HG02852 (cell line): Measurements from ENCODE around the gene BCAR3.
A peak's percentile ranks its signal among the peaks of the same experiment; 100 is the strongest.

Experiments used
- ATAC-seq: cut with Tn5 transposase; IDR thresholded peaks from one replicate; pipeline ENCODE4 v1.9.1; 2021; ENCODE audit warnings: mild to moderate bottlenecking, moderate library complexity; ENCODE audit not compliant: unreplicated experiment

Gene BCAR3

DNA sequence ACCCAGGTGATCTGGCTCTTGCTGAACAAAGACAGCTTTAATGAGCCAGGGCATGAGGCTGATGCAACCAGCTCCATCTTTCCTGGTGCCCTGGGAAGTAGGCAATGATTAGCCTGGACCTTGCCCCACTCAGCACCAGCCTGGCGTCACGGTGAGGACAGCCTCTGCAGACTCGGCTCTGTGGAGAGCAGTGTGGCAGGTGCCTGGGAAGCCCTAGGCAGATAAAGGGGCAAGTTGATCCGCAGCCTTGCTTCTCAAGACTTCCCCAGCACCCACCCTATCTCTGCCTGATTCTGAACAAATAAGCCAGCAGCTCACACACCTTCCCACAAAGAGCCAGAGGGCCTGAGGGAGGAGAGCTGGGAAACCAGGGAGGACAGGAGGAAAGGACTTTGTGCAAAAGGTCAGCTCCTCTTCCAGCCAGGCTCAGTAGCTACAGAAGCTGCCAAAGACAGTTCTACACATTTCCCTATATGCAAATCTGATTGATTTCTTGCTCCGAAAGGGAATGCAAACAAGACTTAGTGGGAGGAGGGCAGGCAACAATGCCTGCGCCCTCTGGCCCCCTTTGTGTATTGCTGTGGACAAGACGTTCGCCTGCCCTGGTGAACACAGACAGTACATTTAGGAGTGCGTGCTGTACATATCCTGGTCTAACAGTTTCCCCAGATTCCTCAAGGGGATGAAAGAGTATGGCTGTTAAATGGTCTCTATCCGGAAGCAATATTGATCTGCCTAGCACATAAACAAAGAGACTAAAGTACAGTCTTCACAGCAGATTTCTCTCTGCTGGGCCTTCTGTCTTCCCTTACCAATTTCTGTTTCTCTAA lies 63.8 kb downstream of the BCAR3 start:
- no peak for ATAC-seq

GRCh38 chr1:93616996-93617669 lies 64.5 kb downstream of the BCAR3 start:
- no peak for ATAC-seq

DNA sequence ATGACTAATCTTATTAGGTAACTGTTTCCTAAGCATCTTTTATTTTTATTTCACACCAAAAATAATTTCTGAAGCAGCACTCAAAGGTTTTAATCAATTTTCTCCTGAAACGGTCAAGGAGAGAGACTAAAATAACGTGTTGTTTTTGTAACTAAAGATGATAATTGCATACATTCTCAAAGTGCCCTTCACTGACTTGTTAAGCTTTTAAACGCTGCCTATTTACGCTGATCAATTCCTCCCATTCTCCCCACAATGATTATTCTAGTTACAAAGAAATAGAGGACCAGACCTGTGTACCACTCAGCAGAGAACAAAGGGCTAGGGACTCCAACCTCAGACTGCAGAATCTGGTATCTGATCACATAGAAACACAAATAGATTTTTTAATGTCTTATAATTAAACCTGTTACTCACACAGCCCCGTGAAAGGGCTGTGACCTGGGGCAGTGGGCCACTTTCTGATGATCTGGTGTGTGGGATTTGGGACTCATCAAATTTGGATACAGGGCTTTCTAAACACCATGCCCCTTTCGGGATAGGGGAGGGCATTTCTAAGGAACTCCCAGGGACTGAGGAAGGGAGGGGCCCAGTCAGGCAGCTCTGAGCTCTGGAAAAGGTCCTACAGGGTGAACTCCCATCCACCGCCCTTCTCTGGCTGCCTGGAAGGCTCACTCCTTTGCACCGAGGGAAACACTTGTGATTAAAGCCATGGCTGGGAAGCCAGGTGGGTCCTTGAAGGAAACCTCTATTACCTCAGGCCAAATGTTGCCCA lies 65.2 kb downstream of the BCAR3 start:
- no peak for ATAC-seq

GRCh38 chr1:93615582-93616150 lies 66.0 kb downstream of the BCAR3 start:
- peak; percentile 70 for ATAC-seq

- peak; percentile 62 for ATAC-seq
Measured at GRCh38 chr1:93614986-93615581, 66.6 kb downstream of the BCAR3 start.

- no peak for ATAC-seq
Measured at GRCh38 chr1:93614541-93614940, 67.1 kb downstream of the BCAR3 start.

GRCh38 chr1:93613898-93614297 lies 67.7 kb downstream of the BCAR3 start:
- ATAC-seq = no peak

DNA sequence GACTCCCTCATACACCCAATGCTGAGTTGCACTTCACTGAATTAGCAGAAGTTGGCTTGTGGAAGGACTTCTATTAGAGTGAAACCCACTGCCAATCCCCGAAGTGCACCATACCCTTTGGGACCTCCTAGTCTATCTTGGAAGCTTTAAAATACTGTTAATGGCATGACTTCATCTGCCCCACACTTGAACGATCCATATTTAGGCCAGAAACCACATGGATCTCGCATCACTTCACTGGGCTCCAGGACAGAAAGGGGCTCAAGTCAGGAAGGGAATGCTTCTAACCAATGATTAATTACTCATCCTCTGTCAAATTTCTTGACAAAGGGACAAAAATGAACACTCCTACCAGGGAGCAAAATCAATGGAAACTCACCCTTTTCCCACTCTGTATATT lies 69.1 kb downstream of the BCAR3 start:
- no peak for ATAC-seq

GRCh38 chr1:93611668-93612067 lies 70.0 kb downstream of the BCAR3 start:
- ATAC-seq = no peak

- no peak for ATAC-seq
Measured at GRCh38 chr1:93609536-93609935, 72.1 kb downstream of the BCAR3 start.

DNA sequence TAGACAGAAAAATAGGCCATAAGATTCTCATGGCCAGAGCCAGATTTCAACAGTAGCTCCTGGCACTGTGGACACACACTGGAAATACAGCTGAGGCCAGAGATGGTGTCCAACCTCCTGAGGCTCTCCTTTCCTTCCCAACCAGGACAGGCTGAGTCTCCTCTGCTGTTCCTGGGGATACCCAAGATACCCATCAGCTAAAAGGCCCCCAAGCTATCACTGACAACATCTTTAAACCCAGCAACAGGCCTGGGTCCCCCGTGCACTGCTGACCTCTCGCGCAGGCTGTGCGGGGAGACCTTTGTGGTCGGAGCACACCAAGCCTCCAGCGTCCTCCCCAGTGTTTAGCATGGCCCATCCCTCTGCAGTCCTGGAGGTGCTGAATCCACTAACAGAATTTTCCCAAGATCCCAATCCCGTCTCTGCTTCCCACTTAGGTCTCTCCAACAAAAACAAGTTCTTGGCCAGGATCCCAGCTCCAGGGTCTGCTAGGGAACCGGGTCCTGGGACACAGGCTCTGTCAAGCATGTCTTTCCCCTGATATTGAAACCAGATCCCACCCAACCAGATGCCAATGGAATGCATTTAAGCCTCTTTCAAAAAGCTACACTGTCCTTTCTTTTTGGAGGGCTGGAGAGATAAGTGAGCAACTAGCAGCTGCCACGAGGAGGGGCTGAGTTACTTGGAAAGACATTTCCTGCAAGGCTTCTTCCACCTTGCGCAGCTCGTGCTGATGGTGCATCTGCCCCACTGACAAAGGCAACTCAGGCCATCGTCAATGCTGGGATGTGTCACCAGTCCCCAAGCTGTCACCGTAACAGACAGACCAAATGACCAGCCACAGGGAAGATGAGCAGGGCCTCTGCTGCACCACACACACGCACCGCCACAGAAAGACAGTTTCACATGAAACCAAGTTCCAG lies 73.2 kb downstream of the BCAR3 start:
- ATAC-seq = peak; percentile 20

DNA sequence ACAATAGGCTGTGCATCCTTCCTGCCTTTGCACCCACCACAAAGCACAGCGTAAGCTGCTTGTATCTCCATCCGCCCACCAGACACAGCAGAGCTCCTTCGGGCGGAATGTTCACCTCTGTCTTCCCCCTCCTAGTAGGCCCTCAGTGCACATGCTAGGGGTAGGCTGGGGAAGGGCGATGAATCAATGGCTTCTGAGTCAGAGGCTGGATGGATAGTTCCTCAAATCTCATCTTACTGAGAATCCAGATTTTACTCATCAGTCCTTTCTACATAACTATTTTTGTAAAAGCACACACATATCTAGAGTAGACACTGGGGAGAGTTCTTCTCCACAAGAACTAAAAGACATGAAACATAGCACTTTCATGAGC lies 73.8 kb downstream of the BCAR3 start:
- ATAC-seq = peak; percentile 94

- no peak for ATAC-seq
Measured at GRCh38 chr1:93605812-93606512, 75.7 kb downstream of the BCAR3 start.

DNA sequence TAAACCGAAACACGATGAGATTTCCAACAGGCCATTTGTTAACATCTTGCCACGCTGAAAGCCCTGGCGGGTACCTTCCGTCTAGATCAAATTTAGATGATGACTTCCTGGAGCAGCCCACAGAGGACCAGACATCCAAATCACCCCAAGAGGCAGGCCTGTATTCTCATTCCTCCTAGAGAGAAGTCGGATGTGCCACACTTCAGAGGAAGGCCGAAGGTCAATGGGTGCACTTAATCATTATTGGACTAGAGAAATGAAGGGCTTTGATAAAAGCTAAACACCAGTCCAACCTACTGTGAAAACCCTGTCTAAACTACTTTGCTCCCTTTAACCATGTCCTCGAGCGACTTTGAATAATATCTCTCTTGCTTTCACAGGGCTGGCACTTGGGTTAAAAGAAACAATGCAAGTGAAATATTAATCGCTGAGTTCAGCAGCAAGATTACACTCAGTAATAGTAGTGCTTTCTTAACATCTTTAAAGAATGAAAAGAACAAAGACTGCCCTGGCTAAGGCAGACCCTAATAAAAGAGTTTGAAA lies 76.5 kb downstream of the BCAR3 start:
- ATAC-seq = no peak

DNA sequence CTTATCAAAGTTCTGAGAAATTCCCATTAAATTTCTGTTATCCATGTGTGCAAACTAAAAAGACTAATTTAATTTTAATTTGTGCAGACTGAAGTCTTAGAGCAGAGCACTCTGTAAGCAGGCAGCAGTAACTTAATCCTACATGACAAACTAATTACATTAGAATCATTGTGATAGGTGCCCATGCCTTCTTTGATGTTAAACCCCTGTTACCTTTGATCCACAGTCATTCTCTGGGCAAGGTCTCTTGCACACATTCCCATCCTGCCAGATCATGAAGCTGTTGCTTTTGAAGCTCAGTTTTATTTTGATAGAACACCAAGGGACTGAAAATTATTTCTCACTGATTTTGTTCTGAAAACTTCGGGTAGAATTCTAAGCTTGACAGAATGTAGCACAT lies 77.2 kb downstream of the BCAR3 start:
- ATAC-seq = no peak

GRCh38 chr1:93603601-93604000 lies 78.0 kb downstream of the BCAR3 start:
- ATAC-seq = no peak

DNA sequence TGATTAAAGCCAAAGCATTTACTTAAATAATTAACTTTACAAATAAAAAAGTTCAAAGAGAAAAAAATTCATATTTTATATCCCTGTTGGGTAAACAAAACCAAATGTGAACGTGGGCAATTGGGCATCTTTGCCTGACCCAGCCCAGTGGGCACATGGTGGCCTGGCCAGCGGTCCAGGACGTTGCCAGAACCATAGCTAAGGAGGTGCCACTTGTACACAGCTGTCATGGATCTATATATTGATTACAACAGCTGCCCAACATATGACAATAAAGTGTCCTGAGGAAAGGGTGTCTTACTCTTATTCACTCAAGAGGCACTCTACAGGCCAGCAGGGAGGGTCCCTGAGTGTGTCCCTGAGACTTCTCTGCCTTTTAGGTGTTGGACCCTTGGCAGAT lies 78.5 kb downstream of the BCAR3 start:
- ATAC-seq = no peak

DNA sequence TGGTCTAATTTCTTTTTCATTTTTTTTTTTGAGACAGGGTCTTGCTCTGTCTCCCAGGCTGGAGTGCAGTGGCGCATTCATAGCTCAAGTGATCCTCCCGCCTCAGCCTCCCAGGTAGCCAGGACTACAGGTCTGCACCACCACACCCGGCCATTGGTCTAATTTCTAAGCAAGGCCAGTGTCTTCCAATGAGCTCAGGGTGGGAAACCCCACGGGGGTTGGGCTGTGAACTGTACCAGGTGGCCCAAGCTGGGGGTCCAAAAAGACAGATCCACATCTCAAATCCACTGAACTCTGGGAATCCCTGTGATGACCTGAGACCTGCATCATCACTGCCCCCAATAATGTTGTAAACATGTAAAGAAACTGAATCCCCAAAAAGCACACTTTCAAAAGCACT lies 79.5 kb downstream of the BCAR3 start:
- no peak for ATAC-seq

- no peak for ATAC-seq
Measured at GRCh38 chr1:93601686-93602085, 80.0 kb downstream of the BCAR3 start.
